Activated CD4-positive, alpha-beta T cell treated with anti-CD3 and anti-CD28 coated beads for 24 hours (primary cell): ENCODE results near the gene PHLPP1.

Experiments used
- DNase-seq, 2 donors: peaks; one replicate each; pipeline ENCODE4 v3.0.0-alpha.2; 2020; ENCODE audit warnings: low read depth in 2 of 2

The PHLPP1 gene

GRCh38 chr18:62846313-62846712 lies 131.0 kb downstream of the PHLPP1 start:
- DNase-seq: no peak

- no peak for DNase-seq
Measured at GRCh38 chr18:62847081-62847480, 131.7 kb downstream of the PHLPP1 start.

DNA sequence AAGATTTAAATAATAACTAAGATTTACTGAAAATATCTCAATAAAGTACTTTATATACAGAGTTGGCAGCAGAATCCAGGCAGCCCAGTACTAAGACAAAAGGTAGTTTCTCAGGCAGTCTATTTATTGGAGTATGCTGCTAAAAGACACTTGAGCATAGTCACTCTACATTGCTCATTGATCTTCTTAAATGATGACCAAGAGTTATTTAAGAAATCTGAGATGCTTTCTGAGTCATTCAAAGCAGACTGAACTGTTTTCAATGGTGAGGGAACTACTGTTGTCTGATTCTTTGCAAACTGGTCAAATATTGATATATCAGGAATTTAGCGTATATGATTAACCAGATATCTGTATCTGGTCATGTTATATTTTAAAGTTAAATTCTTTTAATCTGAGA lies 133.6 kb downstream of the PHLPP1 start:
- no peak for DNase-seq

- DNase-seq: no peak
Measured at GRCh38 chr18:62850619-62851306, 135.4 kb downstream of the PHLPP1 start.

- no peak for DNase-seq
Measured at GRCh38 chr18:62852851-62853250, 137.5 kb downstream of the PHLPP1 start.

DNA sequence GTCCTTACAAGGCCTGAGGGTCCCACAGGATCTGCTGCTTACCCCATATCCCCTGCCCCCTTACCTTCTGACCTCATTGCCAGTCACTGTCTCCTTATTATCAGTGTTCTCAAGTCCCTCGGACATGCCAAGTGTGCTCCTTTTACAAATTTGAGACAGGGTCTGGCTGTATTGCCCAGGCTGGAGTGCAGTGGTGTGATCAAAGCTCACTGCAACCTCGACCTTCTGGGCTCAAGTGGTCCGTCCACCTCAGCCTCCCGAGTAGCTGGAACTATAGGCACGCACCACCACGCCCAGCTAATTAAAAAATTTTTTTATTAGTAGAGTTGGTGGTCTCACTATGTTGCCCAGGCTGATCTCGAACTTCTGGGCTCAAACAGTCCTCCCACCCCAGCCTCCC lies 141.0 kb downstream of the PHLPP1 start:
- DNase-seq: no peak

- no peak for DNase-seq
Measured at GRCh38 chr18:62857263-62857976, 142.1 kb downstream of the PHLPP1 start.

DNA sequence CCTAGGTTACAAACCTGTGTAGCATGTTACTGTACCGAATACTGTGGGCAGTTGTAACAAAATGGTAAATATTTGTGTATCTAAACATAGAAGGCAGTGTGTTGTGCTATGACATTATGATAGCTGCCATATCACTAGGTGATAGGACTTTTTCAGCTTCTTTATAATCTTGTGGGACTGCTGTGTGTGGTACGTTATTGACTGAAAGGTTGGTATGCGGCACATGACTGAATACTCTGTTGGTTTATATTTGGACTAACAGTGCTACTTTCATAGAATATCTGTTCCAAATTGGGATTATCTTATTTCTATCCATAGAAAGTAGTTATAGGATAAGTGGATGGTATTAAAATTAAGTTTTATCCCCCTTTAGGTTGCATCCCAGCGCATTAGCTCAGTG lies 144.7 kb downstream of the PHLPP1 start:
- DNase-seq: no peak

GRCh38 chr18:62862466-62862865 lies 147.1 kb downstream of the PHLPP1 start:
- DNase-seq: no peak

- no peak for DNase-seq
Measured at GRCh38 chr18:62863579-62864001, 148.2 kb downstream of the PHLPP1 start.

DNA sequence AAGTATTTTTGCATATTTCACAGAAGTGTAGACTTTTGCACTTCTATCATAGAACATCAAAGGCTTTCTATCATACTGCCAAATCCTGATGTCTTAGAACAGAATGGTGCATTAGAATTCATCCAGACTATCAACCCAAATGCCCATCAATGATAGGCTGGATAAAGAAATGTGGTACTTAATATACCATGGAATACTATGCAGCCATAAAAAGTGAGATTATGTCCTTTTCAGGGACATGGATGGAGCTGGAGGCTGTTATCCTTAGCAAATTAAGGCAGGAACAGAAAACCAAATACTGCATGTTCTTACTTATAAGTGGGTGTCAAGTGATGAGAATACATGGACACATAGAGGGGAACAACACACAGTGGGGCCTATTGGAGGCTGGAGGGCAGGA lies 150.2 kb downstream of the PHLPP1 start:
- no peak for DNase-seq

DNA sequence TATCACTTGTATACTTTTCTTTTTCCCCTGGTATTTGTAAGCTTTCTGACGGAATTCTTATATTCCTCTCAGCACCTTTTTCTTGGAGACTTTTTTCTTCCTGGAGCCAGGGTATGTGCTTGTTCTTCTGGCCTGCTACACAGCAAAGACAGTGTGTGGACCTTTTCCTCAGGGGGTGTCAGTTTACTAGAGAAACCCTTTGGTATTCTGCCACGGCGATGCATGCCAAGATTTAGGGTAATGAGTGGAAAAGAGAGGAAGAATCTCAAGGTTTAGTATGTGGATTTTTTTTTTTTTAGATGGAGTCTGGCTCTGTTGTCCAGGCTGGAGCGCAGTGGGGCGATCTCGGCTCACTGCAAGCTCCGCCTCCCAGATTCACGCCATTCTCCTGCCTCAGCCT lies 152.2 kb downstream of the PHLPP1 start:
- no peak for DNase-seq

- DNase-seq: no peak
Measured at GRCh38 chr18:62868645-62869044, 153.3 kb downstream of the PHLPP1 start.

DNA sequence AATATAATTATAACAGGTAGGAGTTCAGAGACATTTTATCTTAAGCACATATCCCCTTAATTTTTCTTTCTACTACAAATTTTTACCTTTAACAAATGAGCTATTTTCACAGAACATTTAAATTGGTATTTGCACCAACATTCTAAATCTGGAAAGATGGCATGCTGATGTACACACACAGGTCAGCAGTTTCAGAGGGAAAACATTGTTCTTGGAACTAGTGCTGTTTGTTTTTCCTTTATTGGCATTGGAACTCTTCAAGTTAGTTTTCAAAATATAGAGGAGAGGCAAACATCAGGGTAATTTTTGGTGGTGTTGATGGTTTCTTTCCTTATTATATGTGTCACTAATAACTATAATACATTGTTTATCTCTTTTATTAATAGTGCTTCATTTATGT lies 155.3 kb downstream of the PHLPP1 start:
- no peak for DNase-seq

DNA sequence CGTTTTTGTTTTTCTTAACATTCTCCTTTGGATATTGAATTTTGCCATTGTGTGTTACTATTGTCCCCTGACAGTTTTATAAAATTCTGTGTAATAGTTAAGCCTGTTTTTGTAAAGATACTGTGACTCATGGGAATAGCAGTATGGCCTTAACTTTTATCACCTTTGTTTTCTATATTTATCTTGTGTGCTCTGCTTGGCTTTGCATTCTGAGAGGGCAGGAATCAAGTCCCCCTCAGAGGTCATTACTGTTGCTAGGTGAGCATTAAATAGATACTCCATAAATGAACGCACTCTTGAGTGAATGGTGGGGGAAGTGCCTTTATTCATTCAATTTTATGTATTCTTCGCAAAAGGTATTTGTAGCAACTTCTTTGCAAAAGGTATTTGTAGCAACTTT lies 160.0 kb downstream of the PHLPP1 start:
- no peak for DNase-seq

GRCh38 chr18:62876111-62876510 lies 160.8 kb downstream of the PHLPP1 start:
- no peak for DNase-seq

GRCh38 chr18:62876828-62877227 lies 161.5 kb downstream of the PHLPP1 start:
- DNase-seq: no peak

DNA sequence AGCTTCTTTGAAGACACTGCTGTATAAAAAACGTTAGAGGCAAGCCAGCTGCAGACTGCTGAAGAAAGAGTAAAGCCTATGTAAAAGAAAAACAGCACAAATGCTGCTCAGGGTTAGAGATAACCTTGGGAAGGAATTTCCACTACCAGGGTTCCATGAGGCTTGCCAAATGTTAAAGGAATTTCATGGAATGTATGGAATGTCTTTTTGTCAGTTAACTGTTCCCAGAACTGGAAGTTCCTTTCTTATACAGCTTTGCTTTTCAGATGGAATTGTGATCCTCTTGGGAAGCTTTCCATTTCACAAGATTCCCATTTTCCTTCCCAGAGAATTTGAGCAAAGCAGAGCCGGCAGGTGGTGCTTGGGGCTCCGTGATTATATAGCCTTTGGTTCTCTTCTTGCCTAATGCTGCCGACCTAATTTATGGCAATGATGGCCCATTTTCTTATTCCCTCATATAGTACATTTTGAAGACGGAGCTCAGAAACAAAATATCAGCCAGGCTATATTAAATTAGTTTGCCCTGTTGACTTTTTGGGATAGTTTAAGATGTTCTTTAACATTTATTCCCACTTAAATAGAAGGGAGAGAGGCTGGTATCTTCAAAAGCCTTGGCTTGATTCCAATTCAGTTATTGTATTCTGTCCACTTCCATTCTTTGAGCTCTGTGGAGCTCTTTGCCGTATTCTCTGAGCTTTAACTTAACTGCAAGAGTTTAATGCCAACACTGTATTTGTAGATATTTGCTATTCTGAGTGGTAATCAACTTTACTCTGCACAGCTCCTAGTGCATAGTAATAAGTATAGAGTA lies 162.3 kb downstream of the PHLPP1 start:
- no peak for DNase-seq

DNA sequence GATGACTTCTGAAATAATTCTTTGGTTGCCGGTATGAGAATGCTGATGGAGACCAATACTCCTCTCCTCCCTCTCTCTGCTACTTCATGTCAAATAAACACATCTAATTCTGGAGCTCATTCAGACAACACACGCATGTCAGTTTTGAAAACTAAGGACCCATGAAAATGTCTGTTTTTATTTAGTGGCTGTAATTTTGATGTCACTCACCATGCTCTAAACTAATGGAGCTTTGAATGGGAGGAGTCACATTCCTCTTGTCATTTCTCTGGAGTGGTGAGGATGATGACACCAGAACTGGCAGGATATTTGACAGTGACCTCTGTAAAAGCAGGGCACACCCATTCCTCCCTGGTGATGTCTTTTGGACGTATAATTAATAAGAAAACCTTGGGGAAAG lies 163.0 kb downstream of the PHLPP1 start:
- DNase-seq: no peak

DNA sequence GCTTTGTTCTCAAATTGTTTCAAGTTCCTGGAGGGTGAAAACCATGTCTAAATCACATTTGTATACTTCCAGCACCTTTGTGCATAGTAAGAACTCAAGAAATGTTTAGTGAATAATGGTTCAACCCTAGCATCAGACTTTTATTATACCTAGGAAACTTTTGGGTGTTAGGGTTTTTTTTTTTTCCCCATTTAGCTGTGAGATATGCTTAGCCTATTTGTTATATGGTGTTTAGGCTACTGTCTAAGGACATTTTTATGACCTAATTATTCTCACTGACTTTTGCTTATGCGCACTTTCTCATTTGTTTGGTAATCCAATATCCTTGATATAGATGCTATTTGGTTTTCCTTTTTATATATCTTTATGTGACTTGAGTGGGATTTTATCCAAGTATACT lies 164.7 kb downstream of the PHLPP1 start:
- no peak for DNase-seq

DNA sequence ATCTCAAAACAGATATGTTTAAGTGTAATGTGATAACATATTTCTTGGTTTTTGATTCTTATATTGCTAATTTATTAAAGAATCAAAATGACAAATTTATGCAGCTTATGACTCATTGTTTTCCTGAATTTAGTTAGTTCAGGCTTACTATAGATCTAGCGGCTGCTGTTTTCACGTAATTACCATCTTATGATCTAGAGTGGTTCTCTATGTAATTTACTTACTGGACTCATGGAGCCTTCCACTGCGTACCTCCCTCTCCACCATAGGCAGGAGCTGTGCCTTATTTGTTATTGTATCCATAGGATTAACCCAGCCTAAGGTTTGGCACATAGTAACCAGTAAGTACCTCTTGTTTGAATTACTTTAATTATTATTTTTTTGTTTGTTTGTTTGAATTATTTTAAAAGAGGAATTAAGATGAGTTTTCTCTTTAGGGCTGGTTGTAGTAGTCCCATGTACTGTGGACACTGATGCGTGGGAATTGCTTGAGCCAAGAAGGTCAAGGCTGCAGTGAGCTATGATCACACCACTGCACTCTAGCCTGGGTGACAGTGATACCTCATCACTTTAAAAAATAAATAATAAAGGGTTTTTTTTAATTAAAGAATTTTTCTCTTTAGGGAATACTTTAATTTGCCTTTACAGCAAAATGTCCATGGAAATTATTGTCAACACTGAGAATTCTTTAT lies 165.5 kb downstream of the PHLPP1 start:
- no peak for DNase-seq

DNA sequence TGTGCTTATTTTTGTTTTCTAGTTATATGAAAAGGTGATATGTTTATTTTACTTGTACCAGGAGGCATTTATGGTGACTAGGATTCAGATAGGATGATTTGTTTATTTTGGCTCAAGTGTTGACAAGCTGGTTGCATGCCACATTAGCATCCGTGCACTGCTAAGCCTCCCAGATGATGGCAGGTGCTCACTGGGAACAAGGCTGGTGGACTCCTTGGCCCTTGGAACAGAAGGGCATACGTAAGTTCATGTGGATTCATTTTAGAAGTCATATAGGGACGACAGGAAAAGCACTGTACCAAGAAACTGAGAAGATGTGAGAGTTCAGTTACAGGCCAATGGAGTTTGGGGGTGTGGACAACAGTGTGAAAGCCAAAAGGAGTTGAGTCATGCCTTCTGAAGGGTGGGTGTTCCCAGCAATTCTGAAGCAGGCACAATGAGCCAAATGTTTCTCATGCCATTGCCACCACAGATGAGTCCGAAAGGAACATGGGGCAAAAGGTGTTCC lies 166.2 kb downstream of the PHLPP1 start:
- DNase-seq: no peak
